Measurements from ENCODE around the gene IFI6.
"Not testable (repeated sequence)": the region's sequence is repeated elsewhere in the genome, so short reads cannot be mapped to it uniquely, and the experiment has no call there.

DNA sequence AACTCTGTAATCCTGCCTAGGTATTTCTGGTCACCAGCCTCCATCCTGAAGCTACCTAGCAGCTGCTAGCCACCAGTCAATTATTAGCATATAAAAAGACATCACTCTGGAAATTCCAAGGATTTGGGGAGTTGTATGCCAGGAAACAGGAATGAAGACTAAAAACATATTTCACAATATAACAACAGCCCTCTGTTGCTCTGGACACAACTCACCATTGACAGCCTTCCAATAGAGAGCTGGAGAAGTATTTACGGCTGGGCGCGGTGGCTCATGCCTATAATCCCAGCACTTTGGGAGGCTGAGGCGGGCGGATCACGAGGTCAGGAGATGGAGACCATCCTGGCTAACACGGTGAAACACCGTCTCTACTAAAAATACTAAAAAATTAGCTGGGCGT, 24.8 kb upstream of the IFI6 start:
- TF ChIP-seq, protein P1, sequence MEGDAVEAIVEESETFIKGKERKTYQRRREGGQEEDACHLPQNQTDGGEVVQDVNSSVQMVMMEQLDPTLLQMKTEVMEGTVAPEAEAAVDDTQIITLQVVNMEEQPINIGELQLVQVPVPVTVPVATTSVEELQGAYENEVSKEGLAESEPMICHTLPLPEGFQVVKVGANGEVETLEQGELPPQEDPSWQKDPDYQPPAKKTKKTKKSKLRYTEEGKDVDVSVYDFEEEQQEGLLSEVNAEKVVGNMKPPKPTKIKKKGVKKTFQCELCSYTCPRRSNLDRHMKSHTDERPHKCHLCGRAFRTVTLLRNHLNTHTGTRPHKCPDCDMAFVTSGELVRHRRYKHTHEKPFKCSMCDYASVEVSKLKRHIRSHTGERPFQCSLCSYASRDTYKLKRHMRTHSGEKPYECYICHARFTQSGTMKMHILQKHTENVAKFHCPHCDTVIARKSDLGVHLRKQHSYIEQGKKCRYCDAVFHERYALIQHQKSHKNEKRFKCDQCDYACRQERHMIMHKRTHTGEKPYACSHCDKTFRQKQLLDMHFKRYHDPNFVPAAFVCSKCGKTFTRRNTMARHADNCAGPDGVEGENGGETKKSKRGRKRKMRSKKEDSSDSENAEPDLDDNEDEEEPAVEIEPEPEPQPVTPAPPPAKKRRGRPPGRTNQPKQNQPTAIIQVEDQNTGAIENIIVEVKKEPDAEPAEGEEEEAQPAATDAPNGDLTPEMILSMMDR (conservative IDR thresholded peaks at IDR 0.05; ENCODE audit: low read depth, low read length): not testable (repeated sequence)
- TF ChIP-seq CEBPB (IDR thresholded peaks at IDR 0.05; ENCODE audit: low read depth, low read length); RFX5 (IDR thresholded peaks at IDR 0.05; ENCODE audit: low read depth, low read length); RAD21 (IDR thresholded peaks at IDR 0.05; ENCODE audit: low read length); POLR2A (IDR thresholded peaks at IDR 0.05; ENCODE audit: low read depth, low read length); MXI1 (IDR thresholded peaks at IDR 0.05; ENCODE audit: borderline replicate concordance, low read depth, low read length); RCOR1 (IDR thresholded peaks at IDR 0.05; ENCODE audit: insufficient replicate concordance, low read length); BHLHE40 (IDR thresholded peaks at IDR 0.05; ENCODE audit: low read depth, low read length); SMC3 (IDR thresholded peaks at IDR 0.05; ENCODE audit: low read depth, low read length); MAFK (IDR thresholded peaks at IDR 0.05; ENCODE audit: low read depth, low read length); FOS (IDR thresholded peaks at IDR 0.05; ENCODE audit: low read depth, low read length); CHD1 (IDR thresholded peaks at IDR 0.05; ENCODE audit: low read depth, low read length): not testable (repeated sequence)
- TF ChIP-seq, protein P2, sequence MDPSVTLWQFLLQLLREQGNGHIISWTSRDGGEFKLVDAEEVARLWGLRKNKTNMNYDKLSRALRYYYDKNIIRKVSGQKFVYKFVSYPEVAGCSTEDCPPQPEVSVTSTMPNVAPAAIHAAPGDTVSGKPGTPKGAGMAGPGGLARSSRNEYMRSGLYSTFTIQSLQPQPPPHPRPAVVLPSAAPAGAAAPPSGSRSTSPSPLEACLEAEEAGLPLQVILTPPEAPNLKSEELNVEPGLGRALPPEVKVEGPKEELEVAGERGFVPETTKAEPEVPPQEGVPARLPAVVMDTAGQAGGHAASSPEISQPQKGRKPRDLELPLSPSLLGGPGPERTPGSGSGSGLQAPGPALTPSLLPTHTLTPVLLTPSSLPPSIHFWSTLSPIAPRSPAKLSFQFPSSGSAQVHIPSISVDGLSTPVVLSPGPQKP (IDR thresholded peaks at IDR 0.05; ENCODE audit: borderline replicate concordance, low read depth, low read length): not testable (repeated sequence)
